DOHH2 (cell line): Measurements from ENCODE around the gene LZTR1.

Experiments
- H3F3A ChIP-seq: fragments of 200-600 bp; sonication (generic), shearing (Covaris generic); 2 replicates; pipeline ENCODE4 v1.6.0; 2016; ENCODE audit warnings: antibody characterized with exemption, mild to moderate bottlenecking; ENCODE audit not compliant: control insufficient read depth, insufficient read depth
- H3K27ac ChIP-seq: fragments of 200-600 bp; sonication (generic); 2 replicates; pipeline ENCODE4 v1.5.1; 2014; ENCODE audit warnings: low read depth, mild to moderate bottlenecking, low read length, moderate library complexity
- H3K27me3 ChIP-seq: fragments of 200-600 bp; sonication (generic); 2 replicates; pipeline ENCODE4 v1.6.1; 2014; ENCODE audit warnings: mild to moderate bottlenecking, low read length, mixed read lengths; ENCODE audit not compliant: control insufficient read depth
- H3K36me3 ChIP-seq: fragments of 200-600 bp; sonication (generic); 2 replicates; pipeline ENCODE4 v1.6.1; 2014; ENCODE audit warnings: mild to moderate bottlenecking, low read length, moderate library complexity, mixed read lengths; ENCODE audit not compliant: control insufficient read depth
- H3K4me1 ChIP-seq: fragments of 200-600 bp; sonication (generic); 2 replicates; pipeline ENCODE4 v1.6.1; 2014; ENCODE audit warnings: mild to moderate bottlenecking, low read length, mixed read lengths; ENCODE audit not compliant: control insufficient read depth
- H3K4me2 ChIP-seq: fragments of 200-600 bp; sonication (generic); 2 replicates; pipeline ENCODE4 v1.6.0; 2014; ENCODE audit warnings: mild to moderate bottlenecking, low read length, moderate library complexity
- H3K4me3 ChIP-seq: fragments of 200-600 bp; sonication (generic); 2 replicates; pipeline ENCODE4 v1.5.1; 2014; ENCODE audit warnings: mild to moderate bottlenecking, low read length, mixed read lengths
- H3K79me2 ChIP-seq: fragments of 200-600 bp; sonication (generic); 2 replicates; pipeline ENCODE4 v1.6.1; 2014; ENCODE audit warnings: mild to moderate bottlenecking, low read length, mixed read lengths; ENCODE audit not compliant: control insufficient read depth
- H3K9me2 ChIP-seq: fragments of 200-600 bp; sonication (generic); replicated peaks from 2 replicates; pipeline ENCODE4 v1.6.1; 2014; ENCODE audit warnings: mild to moderate bottlenecking, low read length, mixed read lengths; ENCODE audit not compliant: control insufficient read depth
- H3K9me3 ChIP-seq: fragments of 200-600 bp; sonication (generic); 2 replicates; pipeline ENCODE4 v1.6.1; 2014; ENCODE audit warnings: antibody characterized with exemption, low read length, mixed read lengths; ENCODE audit not compliant: control insufficient read depth, insufficient read depth
- H4K20me1 ChIP-seq: fragments of 200-600 bp; sonication (generic); 2 replicates; pipeline ENCODE4 v1.6.0; 2014; ENCODE audit warnings: low read depth, mild to moderate bottlenecking, antibody characterized with exemption, low read length, moderate library complexity; ENCODE audit not compliant: control insufficient read depth, insufficient read depth
- EZH2phosphoT487 ChIP-seq: fragments of 200-600 bp; sonication (generic); IDR thresholded peaks from 2 replicates; pipeline ENCODE4 v1.6.1; 2017; ENCODE audit warnings: borderline replicate concordance, mild to moderate bottlenecking, antibody characterized with exemption, low read length, moderate library complexity, mixed read lengths
- TF ChIP-seq, protein P1 (sequence below): fragments of 200-600 bp; sonication (generic); IDR thresholded peaks from one replicate; pipeline ENCODE4 v1.5.1; 2014; ENCODE audit warnings: antibody characterized with exemption, mild to moderate bottlenecking, low read depth, low read length; ENCODE audit not compliant: poor library complexity, severe bottlenecking

LZTR1 gene

DNA sequence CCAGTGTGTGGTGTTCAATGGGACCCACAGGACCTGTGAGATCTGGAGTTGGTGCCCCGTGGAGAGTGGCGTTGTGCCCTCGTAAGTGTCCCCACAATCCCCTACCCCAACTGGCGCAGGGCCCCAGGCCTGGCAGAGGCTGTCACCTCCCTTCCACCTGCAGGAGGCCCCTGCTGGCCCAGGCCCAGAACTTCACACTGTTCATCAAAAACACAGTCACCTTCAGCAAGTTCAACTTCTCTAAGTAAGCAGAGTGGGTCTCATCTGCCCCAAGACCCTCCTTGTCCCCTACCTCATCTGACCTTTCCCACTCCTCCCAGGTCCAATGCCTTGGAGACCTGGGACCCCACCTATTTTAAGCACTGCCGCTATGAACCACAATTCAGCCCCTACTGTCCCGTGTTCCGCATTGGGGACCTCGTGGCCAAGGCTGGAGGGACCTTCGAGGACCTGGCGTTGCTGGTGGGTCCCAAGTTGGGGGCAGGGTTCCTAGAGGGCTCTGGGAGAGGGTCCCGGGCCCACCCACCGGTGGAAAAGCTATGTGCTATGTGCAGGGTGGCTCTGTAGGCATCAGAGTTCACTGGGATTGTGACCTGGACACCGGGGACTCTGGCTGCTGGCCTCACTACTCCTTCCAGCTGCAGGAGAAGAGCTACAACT lies 41.0 kb downstream of the LZTR1 start:
- no peak for TF ChIP-seq EZH2phosphoT487
- TF ChIP-seq, protein P1, sequence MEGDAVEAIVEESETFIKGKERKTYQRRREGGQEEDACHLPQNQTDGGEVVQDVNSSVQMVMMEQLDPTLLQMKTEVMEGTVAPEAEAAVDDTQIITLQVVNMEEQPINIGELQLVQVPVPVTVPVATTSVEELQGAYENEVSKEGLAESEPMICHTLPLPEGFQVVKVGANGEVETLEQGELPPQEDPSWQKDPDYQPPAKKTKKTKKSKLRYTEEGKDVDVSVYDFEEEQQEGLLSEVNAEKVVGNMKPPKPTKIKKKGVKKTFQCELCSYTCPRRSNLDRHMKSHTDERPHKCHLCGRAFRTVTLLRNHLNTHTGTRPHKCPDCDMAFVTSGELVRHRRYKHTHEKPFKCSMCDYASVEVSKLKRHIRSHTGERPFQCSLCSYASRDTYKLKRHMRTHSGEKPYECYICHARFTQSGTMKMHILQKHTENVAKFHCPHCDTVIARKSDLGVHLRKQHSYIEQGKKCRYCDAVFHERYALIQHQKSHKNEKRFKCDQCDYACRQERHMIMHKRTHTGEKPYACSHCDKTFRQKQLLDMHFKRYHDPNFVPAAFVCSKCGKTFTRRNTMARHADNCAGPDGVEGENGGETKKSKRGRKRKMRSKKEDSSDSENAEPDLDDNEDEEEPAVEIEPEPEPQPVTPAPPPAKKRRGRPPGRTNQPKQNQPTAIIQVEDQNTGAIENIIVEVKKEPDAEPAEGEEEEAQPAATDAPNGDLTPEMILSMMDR = peak; percentile 31
- Histone ChIP-seq H3K9me3 (no peaks in the 10 kb centered on the region), H4K20me1 (peaks cover 4% of the 10 kb centered on the region; the same call in 1 of the 2 replicates), H3K27ac (no peak overlapping the region), H3K4me2 (no peak overlapping the region), H3K27me3 (no peaks in the 10 kb centered on the region), H3K4me3 (no peak overlapping the region), H3F3A (no peaks in the 10 kb centered on the region), H3K9me2 (no peaks in the 10 kb centered on the region), H3K79me2 (no peaks in the 10 kb centered on the region), H3K4me1 (peaks cover 2% of the 10 kb centered on the region; the same call in 1 of the 2 replicates), H3K36me3 (no peaks in the 10 kb centered on the region)

- no peaks in the 10 kb centered on the region for H3K36me3 ChIP-seq
- no peak overlapping the region for H3K27ac ChIP-seq
- TF ChIP-seq, protein P1 = no peak
- TF ChIP-seq EZH2phosphoT487 = no peak
- H4K20me1 ChIP-seq = peaks cover 4% of the 10 kb centered on the region; the same call in 1 of the 2 replicates
- H3F3A ChIP-seq = no peaks in the 10 kb centered on the region
- peaks cover 2% of the 10 kb centered on the region; the same call in 1 of the 2 replicates for H3K4me1 ChIP-seq
- no peak overlapping the region for H3K4me3 ChIP-seq
- no peaks in the 10 kb centered on the region for H3K9me3 ChIP-seq
- no peaks in the 10 kb centered on the region for H3K79me2 ChIP-seq
- no peaks in the 10 kb centered on the region for H3K27me3 ChIP-seq
- no peak overlapping the region for H3K4me2 ChIP-seq
- no peaks in the 10 kb centered on the region for H3K9me2 ChIP-seq
These were observed 43.2 kb downstream of the LZTR1 start for GRCh38 chr22:21025266-21025665.

- Histone ChIP-seq H3K27ac (no peak overlapping the region), H3K4me1 (peaks cover 2% of the 10 kb centered on the region; the same call in 1 of the 2 replicates), H4K20me1 (peaks cover 4% of the 10 kb centered on the region; the same call in 1 of the 2 replicates), H3K4me2 (no peak overlapping the region), H3K36me3 (no peaks in the 10 kb centered on the region), H3F3A (no peaks in the 10 kb centered on the region), H3K79me2 (no peaks in the 10 kb centered on the region), H3K27me3 (no peaks in the 10 kb centered on the region), H3K9me3 (no peaks in the 10 kb centered on the region), H3K9me2 (no peaks in the 10 kb centered on the region), H3K4me3 (no peak overlapping the region)
- no peak for TF ChIP-seq EZH2phosphoT487
- TF ChIP-seq, protein P1 = no peak
These were observed 44.0 kb downstream of the LZTR1 start for GRCh38 chr22:21025763-21026755.
